Activated CD4-positive, alpha-beta T cell treated with anti-CD3 and anti-CD28 coated beads, Interleukin-2, amount 50 U/mL, for 4 hours (primary cell): Measurements from ENCODE around the gene SCAF8.
"Not testable (repeated sequence)": the region's sequence is repeated elsewhere in the genome, so short reads cannot be mapped to it uniquely, and the experiment has no call there.

ENCODE experiments used
- DNase-seq, 2 experiments: peaks; one replicate each; pipeline ENCODE4 v3.0.0-alpha.2; 2020

SCAF8 gene

DNA sequence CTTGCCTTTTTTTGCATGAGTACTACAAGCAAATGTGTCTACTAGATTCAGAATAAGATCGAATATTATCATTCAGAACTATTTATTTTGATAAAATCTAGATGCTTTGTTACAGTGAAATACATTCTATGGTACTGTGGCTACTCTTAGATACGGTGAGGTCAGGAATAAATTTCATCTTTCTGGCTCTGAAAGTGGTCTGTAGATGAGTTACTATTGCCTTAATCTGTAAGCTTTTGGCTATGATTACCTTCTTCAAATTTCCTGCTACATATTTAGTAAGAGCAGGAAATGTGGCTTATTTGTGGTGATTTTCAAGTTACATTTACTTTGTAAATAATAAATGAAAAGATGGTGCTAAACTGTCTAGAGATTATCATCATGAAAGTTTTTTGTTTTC lies 50.0 kb downstream of the SCAF8 start:
- no peak for DNase-seq

DNA sequence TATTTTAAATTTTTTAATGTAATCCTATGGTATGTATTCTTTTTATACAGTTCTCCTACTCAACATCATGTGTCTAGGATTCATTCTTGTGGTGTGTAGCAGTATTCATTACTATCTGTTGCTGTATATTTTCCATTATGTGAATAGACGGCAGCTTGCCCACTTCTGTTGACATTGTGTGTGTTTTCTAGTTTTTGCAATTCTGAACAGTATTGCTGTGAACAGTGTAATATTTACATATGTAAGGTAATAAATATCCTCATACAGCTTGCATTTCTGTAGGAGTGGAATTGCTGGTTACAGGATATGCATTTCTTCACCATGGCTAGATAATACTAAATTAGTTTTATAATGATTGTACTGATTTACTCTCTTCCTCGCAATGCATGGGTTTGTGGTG lies 51.9 kb downstream of the SCAF8 start:
- no peak for DNase-seq

- no peak for DNase-seq
Measured at GRCh38 chr6:154786144-154786868, 53.1 kb downstream of the SCAF8 start.

GRCh38 chr6:154791556-154792317 lies 58.5 kb downstream of the SCAF8 start:
- no peak for DNase-seq

GRCh38 chr6:154792325-154792724 lies 59.1 kb downstream of the SCAF8 start:
- DNase-seq, result no peak

DNA sequence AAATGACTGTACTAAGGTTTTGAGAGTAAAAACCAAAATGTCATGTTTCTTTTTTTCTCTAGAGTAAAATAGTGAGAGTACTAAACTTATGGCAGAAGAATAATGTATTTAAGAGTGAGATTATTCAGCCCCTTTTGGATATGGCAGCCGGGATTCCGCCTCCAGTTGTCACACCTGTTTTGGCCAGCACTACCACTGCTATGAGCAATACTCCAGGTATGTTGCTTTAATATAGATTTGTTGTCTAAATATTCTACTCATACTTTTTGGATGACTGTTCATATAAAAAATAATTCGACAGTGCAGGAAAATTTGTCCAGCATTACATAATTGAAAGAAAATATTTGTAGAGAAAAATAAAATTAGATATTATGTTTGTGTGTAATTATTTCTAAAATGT lies 59.5 kb downstream of the SCAF8 start:
- DNase-seq, result no peak

GRCh38 chr6:154796484-154796883 lies 63.3 kb downstream of the SCAF8 start:
- no peak for DNase-seq

DNA sequence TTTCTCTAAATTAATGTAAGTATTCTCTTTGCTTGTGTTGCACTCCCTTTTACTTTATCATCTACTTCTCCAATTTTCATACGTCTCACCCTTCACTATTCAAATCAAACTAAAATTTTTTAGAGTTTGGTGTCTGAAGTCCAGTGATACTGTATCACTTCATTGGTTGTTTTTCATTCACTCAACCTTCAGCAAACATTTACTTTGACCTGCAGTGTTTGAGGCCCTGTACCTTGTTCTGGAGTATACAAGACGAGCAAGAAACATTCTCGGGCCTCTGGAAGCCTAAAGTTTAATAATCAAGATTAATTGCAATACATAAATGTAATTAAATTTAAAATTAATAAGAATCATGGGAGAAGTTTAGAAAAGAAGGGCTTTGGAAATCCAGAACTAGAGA lies 64.6 kb downstream of the SCAF8 start:
- DNase-seq, result no peak

GRCh38 chr6:154800338-154800737 lies 67.1 kb downstream of the SCAF8 start:
- DNase-seq, result no peak

DNA sequence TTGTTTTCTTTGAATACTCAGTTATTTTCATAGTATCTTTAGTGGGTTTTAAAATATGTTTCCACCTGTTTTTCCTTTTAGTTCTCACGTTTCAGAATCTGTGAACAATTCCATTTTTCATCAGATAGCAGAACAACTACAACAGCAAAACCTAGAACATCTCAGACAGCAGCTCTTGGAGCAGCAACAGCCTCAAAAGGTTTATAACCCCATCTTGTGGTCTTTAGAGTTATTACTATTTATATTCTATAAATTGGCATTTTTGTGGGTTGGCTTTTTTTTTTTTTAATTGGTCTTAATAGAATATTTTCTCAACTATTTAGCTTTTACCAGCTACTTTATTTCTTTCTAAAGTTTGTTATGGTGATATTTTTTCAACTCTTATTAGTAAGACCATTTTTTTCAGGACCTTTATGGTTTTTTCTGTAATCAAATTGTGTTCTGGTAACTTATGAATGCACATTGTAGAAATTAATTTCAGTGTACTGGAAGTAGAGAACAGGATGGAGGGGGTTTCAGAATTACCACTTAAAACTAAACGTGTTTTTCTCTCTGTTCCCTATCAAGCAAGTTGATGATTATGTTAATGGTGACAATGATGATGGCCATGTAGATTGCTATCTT lies 72.2 kb downstream of the SCAF8 start:
- DNase-seq, result no peak

GRCh38 chr6:154806804-154807203 lies 73.6 kb downstream of the SCAF8 start:
- DNase-seq, result no peak

GRCh38 chr6:154811663-154812062 lies 78.4 kb downstream of the SCAF8 start:
- not testable (repeated sequence) for DNase-seq

- no peak for DNase-seq
Measured at GRCh38 chr6:154814063-154814462, 80.8 kb downstream of the SCAF8 start.

- DNase-seq, result no peak
Measured at GRCh38 chr6:154815938-154816820, 83.0 kb downstream of the SCAF8 start.

- no peak for DNase-seq
Measured at GRCh38 chr6:154821099-154821498, 87.9 kb downstream of the SCAF8 start.

GRCh38 chr6:154821638-154822037 lies 88.4 kb downstream of the SCAF8 start:
- no peak for DNase-seq

DNA sequence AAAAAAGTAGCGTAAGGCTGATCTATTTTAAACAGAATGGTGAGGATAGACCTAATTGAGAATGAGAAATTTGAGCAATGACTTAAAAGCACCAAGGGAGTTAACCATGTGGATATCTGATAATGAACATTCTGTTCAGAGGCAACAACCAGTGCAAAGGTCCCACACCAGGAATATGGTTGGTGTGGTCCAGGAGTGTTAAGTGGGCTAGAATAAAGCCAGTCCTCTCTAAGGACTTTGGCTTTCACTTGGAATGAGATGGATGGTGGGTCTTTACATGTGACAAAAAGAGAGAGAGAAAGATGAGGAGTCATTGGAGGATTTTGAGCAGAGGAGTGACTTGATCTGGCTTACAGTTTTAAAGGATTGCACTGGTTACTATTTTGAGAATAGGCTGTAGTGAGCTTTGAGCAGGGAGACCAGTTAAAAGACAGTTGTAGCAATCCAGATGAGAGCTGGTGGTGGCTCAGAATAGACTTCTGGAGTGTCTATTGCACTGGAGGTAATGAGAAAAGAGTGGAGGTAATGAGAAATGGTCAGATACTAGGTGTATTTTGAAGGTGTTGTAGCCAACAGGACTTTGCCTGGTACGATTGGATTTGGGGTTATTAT lies 89.8 kb downstream of the SCAF8 start:
- DNase-seq, result no peak

DNA sequence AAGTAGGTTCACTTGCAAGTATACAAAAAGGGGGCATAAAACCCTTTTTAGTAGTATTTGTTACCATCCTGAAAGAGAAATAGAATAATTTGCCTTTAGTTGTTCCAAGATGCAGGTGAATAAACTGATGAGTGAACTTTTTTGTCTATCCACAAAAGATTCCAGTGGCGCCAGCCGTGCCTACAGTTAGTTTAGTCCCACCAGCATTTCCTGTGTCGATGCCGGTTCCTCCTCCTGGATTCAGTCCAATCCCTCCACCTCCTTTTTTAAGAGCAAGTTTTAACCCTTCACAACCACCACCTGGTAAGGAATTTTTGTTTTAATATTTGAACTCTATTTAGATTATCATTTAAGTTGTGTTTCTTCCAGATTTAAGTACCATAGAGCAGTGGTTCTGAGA lies 90.9 kb downstream of the SCAF8 start:
- no peak for DNase-seq

- no peak for DNase-seq
Measured at GRCh38 chr6:154829970-154830369, 96.8 kb downstream of the SCAF8 start.

GRCh38 chr6:154830771-154831170 lies 97.6 kb downstream of the SCAF8 start:
- DNase-seq, result no peak

DNA sequence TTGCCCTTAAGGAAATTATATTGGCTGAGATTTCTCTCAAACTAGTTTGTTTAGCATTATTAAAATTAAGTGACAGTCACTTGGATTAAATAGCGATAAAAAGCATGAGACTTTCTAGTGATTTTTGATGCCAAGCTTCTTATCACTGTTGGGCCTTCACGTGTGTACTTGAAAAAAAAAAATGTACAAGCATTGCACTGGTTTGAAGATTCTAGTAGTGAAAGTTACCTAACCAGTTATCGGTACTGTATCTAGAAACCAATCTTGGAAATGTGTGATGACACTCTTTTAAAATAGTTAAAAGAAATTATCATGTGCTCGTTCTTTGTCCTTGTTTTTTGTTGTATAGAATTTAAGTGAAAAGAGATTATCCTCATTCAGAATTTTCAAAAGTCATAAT lies 102.1 kb downstream of the SCAF8 start:
- no peak for DNase-seq

GRCh38 chr6:154839546-154839945 lies 106.3 kb downstream of the SCAF8 start:
- no peak for DNase-seq

DNA sequence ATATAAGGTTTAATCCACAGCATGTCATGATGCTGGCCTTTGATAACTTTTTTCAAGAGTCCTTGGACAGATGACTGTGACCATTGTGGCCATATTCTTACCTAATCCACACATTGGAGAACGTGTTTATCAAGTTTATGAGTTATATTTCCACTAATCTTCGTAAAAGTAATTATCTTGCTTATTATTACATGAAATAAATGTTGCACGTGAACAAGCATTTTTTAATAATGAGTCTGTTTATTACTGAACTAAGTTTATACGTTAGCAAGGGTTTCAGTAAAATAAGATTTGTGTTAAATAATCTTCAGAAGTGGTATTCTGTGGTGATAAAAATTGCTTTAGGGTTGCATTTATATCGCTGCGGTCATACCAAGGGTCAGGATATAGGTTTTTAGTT lies 107.1 kb downstream of the SCAF8 start:
- DNase-seq, result no peak
